Central memory CD8-positive, alpha-beta T cell (primary cell): Measurements from ENCODE around the gene SLC9A8.
"Not testable (repeated sequence)": the region's sequence is repeated elsewhere in the genome, so short reads cannot be mapped to it uniquely, and the experiment has no call there.

Experiments
- ATAC-seq: fragments of 150-1000 bp; cut with Tn5 transposase; replicated peaks from 2 replicates; pipeline ENCODE4 v1.10.0; 2022; ENCODE audit warnings: mild to moderate bottlenecking, moderate FRiP score, moderate number of reproducible peaks; ENCODE audit not compliant: poor library complexity, severe bottlenecking; ENCODE audit errors: extremely low read depth
- DNase-seq, 2 donors: peaks; one replicate each; pipeline ENCODE4 v3.0.0; 2021; ENCODE audit warnings: low spot score in 2 of 2
- H3K27ac Mint-ChIP-seq: one replicate; pipeline ENCODE4 v1.8.0; 2022; ENCODE audit warnings: low read depth, mild to moderate bottlenecking, moderate library complexity, mixed read lengths
- H3K27me3 Mint-ChIP-seq: one replicate; pipeline ENCODE4 v1.8.0; 2022; ENCODE audit warnings: mixed read lengths
- H3K36me3 Mint-ChIP-seq: one replicate; pipeline ENCODE4 v1.8.0; 2022; ENCODE audit warnings: mild to moderate bottlenecking, moderate library complexity, mixed read lengths; ENCODE audit not compliant: insufficient read depth
- H3K4me1 Mint-ChIP-seq: one replicate; pipeline ENCODE4 v1.8.0; 2022; ENCODE audit warnings: mixed read lengths
- H3K4me3 Mint-ChIP-seq: one replicate; pipeline ENCODE4 v1.8.0; 2022; ENCODE audit warnings: mild to moderate bottlenecking, moderate library complexity, mixed read lengths
- H3K9me3 Mint-ChIP-seq: one replicate; pipeline ENCODE4 v1.8.0; 2022; ENCODE audit warnings: mixed read lengths

SLC9A8 gene

DNA sequence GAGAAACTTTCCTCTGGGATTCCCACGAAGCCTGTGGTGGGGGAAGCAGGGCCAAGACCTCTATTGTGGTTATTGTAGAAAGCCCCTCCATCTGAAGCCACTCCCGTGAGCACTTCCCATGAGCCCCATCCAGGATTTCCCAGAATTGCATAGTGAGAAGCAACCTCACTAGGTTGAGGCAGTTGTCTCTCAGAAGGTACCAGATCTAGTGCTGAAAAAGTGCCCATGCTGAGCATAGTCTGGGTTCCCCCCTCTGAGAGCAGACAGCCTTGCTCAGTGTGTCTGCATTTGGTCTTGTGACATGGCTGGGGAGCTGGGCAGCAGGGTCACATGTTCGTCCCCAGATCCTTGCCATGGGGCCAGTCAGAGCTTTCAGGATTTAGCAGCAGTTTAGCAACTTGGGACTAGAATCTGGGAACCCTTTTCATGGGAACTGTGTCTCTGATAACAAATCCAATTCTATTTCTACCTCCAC is 38.6 kb downstream of the SLC9A8 start:
- H3K36me3 Mint-ChIP-seq, result peaks cover 45% of the 10 kb centered on the region
- no peak overlapping the region for H3K4me3 Mint-ChIP-seq
- H3K27me3 Mint-ChIP-seq, result no peaks in the 10 kb centered on the region
- no peak for DNase-seq
- no peaks in the 10 kb centered on the region for H3K9me3 Mint-ChIP-seq
- no peak overlapping the region for H3K27ac Mint-ChIP-seq
- H3K4me1 Mint-ChIP-seq, result peaks cover 5% of the 10 kb centered on the region
- no peak for ATAC-seq

DNA sequence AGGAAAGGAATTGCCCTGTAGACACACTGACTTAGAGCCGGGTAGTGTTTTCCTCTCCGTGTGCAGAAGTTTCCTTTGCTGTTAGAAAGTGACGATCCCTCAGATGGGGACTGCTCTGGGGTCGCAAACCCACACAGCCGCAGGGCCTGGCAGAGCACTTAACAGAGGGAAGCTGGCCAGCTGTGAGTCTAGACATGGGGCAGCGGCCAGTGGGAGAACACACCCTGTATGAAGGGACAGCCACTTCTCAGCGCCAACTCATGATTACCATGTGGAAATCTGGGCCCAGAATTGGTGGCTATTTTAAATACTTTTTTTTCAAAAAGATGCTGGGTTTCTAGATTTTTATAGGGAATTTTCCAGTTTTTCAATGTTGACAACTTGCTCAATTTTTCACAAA is 39.4 kb downstream of the SLC9A8 start:
- H3K27ac Mint-ChIP-seq, result no peak overlapping the region
- H3K9me3 Mint-ChIP-seq, result no peaks in the 10 kb centered on the region
- H3K4me1 Mint-ChIP-seq, result peaks cover 5% of the 10 kb centered on the region
- no peaks in the 10 kb centered on the region for H3K27me3 Mint-ChIP-seq
- ATAC-seq, result no peak
- no peak overlapping the region for H3K4me3 Mint-ChIP-seq
- no peak for DNase-seq
- peaks cover 46% of the 10 kb centered on the region for H3K36me3 Mint-ChIP-seq

DNA sequence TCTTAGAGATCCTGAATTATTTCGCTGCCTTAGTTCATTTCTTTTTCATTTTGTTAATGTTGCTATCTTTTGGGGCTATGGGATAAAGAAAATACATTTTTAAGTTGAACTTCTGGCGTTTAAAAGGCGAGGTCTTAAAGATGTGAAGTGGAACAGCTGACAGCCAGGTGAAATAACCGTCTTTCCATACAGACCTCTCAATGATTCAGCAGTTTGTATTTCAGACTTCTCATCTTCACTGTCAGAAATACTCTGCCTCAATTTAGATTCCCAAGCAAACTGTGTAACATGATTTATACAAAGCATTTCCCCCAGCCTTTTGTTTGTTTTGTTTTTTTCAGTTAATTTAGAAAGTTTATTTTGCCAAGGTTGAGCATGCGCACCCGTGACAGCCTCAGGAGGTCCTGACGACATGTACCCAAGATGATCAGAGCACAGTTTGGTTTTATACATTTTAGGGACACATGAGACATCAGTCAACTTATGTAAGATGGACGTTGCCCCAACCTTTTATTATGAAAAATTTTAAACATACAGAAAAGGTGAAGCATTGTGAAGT is 40.0 kb downstream of the SLC9A8 start:
- H3K36me3 Mint-ChIP-seq, result peaks cover 46% of the 10 kb centered on the region
- no peak overlapping the region for H3K4me3 Mint-ChIP-seq
- no peaks in the 10 kb centered on the region for H3K9me3 Mint-ChIP-seq

DNA sequence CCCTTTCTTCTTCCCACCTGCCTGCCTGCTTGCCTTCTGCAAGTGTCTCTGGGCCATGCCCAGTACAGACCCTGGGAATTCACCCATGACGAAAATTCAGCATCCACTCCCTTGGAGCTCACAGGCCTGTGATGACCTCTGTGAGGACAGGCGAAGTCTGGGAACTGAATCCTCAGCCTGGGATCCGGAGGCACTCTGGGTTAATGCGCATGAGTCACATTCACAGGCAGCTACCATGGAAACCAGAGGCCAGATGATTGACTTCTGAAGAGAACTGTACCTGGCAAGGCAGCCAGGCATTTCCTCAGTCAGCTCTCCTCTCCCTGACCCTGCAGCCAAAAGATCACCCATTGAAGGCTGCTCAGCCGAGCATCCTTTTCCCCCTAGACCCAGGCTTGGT is 41.0 kb downstream of the SLC9A8 start:
- Mint-ChIP-seq H3K36me3 (peaks cover 44% of the 10 kb centered on the region), H3K27me3 (no peaks in the 10 kb centered on the region), H3K27ac (peak overlapping the region; percentile 25), H3K4me1 (peaks cover 5% of the 10 kb centered on the region), H3K4me3 (no peak overlapping the region), H3K9me3 (no peaks in the 10 kb centered on the region)
- DNase-seq (no peak), ATAC-seq (no peak)

More for the DNA sequence above, 40.0 kb downstream of the SLC9A8 start:
- Mint-ChIP-seq H3K4me1 (peaks cover 5% of the 10 kb centered on the region), H3K27ac (no peak overlapping the region), H3K27me3 (no peaks in the 10 kb centered on the region)
- DNase-seq (no peak), ATAC-seq (no peak)

DNA sequence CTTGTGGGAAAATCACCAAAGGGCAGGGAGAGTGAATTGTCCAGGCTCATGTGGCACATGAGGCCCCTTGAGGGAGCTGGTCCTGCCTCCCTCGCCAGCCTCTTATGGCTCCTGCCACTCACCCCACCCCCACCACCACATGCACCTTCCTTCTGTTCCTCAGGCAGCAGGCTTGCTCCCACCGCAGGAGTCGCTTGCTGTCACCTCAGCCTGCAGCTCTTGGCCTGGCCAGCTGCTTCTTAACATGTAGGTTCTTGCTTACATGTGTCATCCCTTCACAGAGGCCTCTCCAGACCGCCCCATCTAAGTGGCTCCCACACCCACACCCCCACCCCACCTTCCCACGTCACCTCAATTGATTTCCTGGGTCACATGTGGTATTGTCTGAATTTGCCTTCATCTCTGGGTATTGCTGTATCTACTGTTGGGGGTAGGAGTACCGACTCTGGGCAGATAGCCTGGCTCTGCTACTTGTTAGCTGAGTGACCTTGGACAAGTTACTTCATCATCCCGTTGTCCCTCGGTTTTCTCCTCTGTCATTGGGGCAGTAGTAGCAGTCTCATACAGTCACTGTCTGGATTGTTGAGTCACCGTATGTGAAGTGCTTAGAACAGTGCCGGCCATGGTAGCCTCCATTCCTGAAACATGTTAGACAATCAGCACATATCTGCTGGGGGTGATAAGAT is 41.7 kb downstream of the SLC9A8 start:
- H3K4me3 Mint-ChIP-seq, result no peak overlapping the region
- peaks cover 45% of the 10 kb centered on the region for H3K36me3 Mint-ChIP-seq
- DNase-seq (no peak), ATAC-seq (no peak)
- no peaks in the 10 kb centered on the region for H3K9me3 Mint-ChIP-seq
- H3K27ac Mint-ChIP-seq, result peak overlapping the region; percentile 25
- H3K27me3 Mint-ChIP-seq, result no peaks in the 10 kb centered on the region
- peaks cover 5% of the 10 kb centered on the region for H3K4me1 Mint-ChIP-seq

DNA sequence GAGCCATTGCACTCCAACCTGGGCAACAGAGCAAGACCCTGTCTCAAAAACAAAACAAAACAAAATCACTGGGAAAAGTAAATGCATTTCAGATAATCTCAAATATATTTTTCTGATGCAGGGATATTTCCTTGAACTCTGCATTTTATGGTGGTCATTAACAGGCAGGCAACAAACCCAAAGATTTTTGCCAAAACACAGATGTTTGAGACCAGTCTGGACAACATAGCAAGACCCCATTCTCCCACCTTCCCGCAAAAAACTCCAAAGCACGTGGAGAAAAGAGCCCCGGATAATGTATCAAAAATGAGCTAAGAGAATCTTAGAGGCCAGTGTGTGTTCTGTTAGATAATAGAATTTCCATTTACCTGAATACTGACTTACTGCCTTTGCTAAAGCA is 44.3 kb downstream of the SLC9A8 start:
- Mint-ChIP-seq H3K4me3 (no peak overlapping the region), H3K27ac (no peak overlapping the region), H3K27me3 (no peaks in the 10 kb centered on the region), H3K36me3 (peaks cover 34% of the 10 kb centered on the region), H3K9me3 (no peaks in the 10 kb centered on the region), H3K4me1 (no peaks in the 10 kb centered on the region)
- DNase-seq (no peak), ATAC-seq (no peak)

DNA sequence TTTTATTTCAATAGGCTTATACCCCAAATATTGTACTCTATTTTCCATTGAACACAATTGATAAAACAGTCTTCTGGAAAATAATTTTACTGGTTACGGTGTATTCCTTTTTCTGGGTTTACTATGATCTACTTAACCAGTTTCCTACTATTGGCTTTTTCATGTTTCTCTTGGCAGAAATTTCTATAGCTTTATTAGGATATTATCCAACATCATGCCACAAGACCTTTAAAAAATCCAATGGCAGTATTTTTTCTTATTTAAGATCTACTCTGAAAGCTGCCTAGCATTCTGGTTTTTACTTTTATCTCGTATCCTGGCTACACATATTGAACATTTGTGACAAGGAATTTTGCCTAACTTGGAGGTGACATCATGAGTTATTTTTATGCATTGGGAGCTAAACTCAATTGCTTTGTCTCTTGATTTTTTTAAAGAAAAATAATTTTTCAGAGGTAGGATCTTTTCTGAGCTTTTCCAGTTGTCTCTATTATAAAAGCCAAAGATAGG is 45.5 kb downstream of the SLC9A8 start:
- ATAC-seq (no peak), DNase-seq (no peak)
- no peak overlapping the region for H3K27ac Mint-ChIP-seq
- H3K9me3 Mint-ChIP-seq, result no peaks in the 10 kb centered on the region
- peaks cover 31% of the 10 kb centered on the region for H3K36me3 Mint-ChIP-seq
- no peak overlapping the region for H3K4me3 Mint-ChIP-seq
- no peaks in the 10 kb centered on the region for H3K4me1 Mint-ChIP-seq
- no peaks in the 10 kb centered on the region for H3K27me3 Mint-ChIP-seq

DNA sequence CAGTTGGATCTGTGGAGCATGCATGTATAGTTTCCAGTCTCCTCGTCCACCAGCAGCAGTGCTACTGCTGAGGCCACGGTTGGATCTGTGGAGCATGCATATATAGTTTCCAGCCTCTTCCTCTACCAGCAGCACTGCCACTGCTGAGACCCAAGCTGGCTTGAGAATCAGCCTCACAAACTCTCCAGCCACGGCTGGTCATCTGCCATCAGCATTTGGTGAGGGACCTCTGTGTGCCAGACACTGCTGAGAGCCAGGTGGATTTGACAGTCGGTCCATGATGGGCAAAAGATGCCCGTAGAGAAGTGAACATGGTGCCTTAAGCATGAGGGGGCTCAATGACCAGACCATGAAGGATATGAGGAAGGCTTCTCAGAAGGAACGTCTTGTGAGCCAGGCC is 46.4 kb downstream of the SLC9A8 start:
- Mint-ChIP-seq H3K9me3 (no peaks in the 10 kb centered on the region), H3K4me1 (no peaks in the 10 kb centered on the region), H3K36me3 (peaks cover 24% of the 10 kb centered on the region), H3K27me3 (no peaks in the 10 kb centered on the region), H3K4me3 (no peak overlapping the region), H3K27ac (no peak overlapping the region)
- no peak for ATAC-seq
- DNase-seq, result no peak

DNA sequence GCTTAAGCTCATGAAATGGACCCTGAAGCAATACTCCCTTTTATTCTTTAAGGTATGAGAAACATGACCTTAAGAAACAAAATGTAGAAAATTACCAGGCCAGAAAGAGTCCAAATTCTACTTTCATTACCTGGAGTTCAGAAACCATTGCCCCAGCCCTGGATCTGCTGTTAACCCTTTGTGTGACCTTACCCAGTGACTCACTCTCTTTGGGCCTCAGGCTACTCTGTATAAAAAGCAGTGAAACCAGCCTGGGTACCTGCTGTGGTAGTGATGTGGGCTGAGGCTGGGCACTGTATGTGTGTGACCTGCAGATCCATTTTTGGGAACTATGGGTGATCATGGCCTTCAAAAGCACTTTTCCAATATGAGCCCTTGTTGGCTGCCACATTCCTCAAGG is 47.2 kb downstream of the SLC9A8 start:
- ATAC-seq (no peak), DNase-seq (no peak)
- Mint-ChIP-seq H3K4me1 (no peaks in the 10 kb centered on the region), H3K36me3 (peaks cover 26% of the 10 kb centered on the region), H3K9me3 (no peaks in the 10 kb centered on the region), H3K4me3 (no peak overlapping the region), H3K27me3 (no peaks in the 10 kb centered on the region), H3K27ac (peak overlapping the region; percentile 19)

DNA sequence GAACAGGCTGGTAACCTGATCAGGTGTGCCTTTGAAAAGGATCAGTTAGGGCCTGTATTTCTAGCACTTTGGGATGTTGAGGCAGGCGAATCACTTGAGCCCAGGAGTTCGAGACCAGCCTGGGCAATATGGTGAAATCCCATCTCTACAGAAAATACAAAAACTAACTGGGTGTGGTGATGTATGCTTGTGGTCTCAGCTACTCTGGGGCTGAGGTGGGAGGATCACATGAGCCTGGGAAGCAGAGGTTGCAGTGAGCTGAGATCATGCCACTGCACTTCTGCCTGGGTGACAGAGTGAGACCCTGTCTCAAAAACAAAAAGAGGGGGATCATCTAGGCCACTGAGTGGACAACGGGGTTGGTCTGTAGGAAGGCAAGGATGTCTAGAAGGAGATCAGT is 48.6 kb downstream of the SLC9A8 start:
- ATAC-seq, H3K4me1 Mint-ChIP-seq, H3K27me3 Mint-ChIP-seq, H3K4me3 Mint-ChIP-seq, H3K9me3 Mint-ChIP-seq, DNase-seq: not testable (repeated sequence)
- Mint-ChIP-seq H3K27ac (peak overlapping the region; percentile 80), H3K36me3 (peaks cover 29% of the 10 kb centered on the region)

DNA sequence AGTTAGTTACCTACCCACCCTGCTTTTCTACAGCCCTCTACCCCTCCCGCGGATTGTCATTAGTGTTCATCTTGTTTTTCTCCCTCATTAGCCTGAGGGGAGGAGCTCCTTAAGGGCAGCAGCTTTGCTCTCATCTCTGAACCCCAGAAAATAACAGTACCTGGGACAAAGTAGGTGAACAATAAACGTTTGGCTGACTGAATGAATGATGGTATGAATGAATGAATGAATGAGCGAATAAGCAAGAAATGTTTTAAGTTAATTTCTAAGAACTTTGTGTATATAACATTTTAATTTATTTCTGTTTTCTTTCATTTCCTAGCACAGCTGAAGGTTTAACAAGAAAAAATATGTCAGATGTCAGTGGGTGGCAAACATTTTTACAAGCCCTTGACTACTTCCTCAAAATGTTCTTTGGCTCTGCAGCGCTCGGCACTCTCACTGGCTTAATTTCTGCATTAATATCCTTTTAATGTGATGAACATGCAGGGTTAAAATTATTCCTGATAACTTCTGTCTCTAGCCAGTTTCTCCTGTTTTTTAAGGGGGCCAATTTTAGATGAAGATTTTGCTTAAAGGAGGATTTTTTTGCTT is 50.1 kb downstream of the SLC9A8 start:
- H3K27ac Mint-ChIP-seq, result peak overlapping the region; percentile 51

DNA sequence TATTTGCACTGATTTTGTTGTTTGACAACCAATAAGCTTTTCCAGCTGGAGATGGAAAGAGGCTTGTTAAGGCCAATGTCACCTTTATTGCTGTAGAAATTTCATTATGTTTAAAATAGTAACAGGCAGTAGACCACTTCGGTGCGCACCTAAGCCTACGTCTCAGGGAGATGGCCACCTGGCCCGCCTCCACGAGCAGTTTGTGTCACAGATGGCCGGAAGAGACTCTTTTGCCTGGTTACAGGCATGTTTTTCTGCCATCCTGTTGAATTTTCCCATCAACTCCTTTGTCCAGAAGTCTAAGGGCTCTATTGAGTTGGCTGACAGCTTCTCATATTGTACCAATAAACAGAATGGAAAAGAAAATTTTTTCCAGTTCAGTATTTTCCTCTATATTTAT is 51.0 kb downstream of the SLC9A8 start:
- H3K9me3 Mint-ChIP-seq, result no peaks in the 10 kb centered on the region
- DNase-seq, result no peak
- peaks cover under 1% of the 10 kb centered on the region for H3K4me1 Mint-ChIP-seq
- H3K36me3 Mint-ChIP-seq, result peaks cover 28% of the 10 kb centered on the region
- ATAC-seq, result no peak
- no peaks in the 10 kb centered on the region for H3K27me3 Mint-ChIP-seq
- no peak overlapping the region for H3K27ac Mint-ChIP-seq
- H3K4me3 Mint-ChIP-seq, result no peak overlapping the region

More for the DNA sequence above, 50.1 kb downstream of the SLC9A8 start:
- H3K4me3 Mint-ChIP-seq, result no peak overlapping the region
- no peaks in the 10 kb centered on the region for H3K27me3 Mint-ChIP-seq
- no peak for ATAC-seq
- DNase-seq, result no peak
- peaks cover 30% of the 10 kb centered on the region for H3K36me3 Mint-ChIP-seq
- no peaks in the 10 kb centered on the region for H3K9me3 Mint-ChIP-seq
- no peaks in the 10 kb centered on the region for H3K4me1 Mint-ChIP-seq

DNA sequence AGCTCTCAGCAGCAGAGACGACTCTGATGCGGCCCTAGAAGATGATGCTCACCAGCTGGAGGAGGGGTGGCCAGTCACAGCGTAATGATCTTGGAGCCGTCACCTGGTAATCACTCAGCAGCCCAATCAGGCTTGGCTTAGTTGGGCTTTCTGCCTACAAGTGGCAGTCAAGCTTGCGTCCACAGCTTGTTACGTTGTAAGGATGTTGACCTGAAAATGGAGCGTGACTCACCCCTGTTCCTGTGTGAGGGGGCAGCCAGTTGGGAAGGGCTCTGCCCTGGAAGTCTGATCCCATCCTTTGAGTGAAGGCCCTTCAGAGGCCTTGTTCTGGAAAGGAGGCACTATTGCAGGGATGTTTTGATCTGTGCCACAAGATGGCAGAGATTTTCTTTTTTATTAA is 52.9 kb downstream of the SLC9A8 start:
- DNase-seq, result no peak
- no peak overlapping the region for H3K4me3 Mint-ChIP-seq
- no peak overlapping the region for H3K27ac Mint-ChIP-seq
- ATAC-seq, result no peak
- H3K9me3 Mint-ChIP-seq, result no peaks in the 10 kb centered on the region
- H3K36me3 Mint-ChIP-seq, result peaks cover 30% of the 10 kb centered on the region
- peaks cover 4% of the 10 kb centered on the region for H3K4me1 Mint-ChIP-seq
- no peaks in the 10 kb centered on the region for H3K27me3 Mint-ChIP-seq
